Lower leg skin (tissue), 4 donors: ENCODE results near the gene VWC2L. TPM values are rescaled to one million over a fixed set of nuclear protein-coding genes. Genes with fewer than 3 reads are reported as not detected.

Source experiments
- DNase-seq, 2 donors: peaks; one replicate each; pipeline ENCODE4 v3.0.0-alpha.2; 2019; ENCODE audit warnings: low spot score in 2 of 2
- H3K4me3 ChIP-seq: fragments of 200-600 bp; sonication (generic); 2 replicates; pipeline ENCODE4 v1.5.1; 2017; ENCODE audit warnings: mild to moderate bottlenecking, low read depth; ENCODE audit not compliant: poor library complexity, severe bottlenecking
- POLR2A ChIP-seq, 2 donors: fragments of 450-650 bp; IDR thresholded peaks; one replicate each; pipeline ENCODE4 v1.6.1; 2016 to 2017; ENCODE audit warnings: antibody characterized with exemption in 2 of 2, mild to moderate bottlenecking in 1 of 2, moderate library complexity in 1 of 2
- WGBS, 2 donors: methylation state at CpG; one replicate each; pipeline ENCODE4 v1.1.5; 2018; 5-methylcytosine and 5-hydroxymethylcytosine counted together
- intact Hi-C: fragments of 100-400 bp; cut with DNase I; formaldehyde crosslinking; loops from one replicate; pipeline ENCODE4 v1.15.0; 2023; ENCODE audit warnings: low total_unique reads
- total RNA-seq, 4 donors: library from RNA; depleted of rRNA; stranded (reverse); fragments of >200 nt; gene quantifications; one replicate each; pipeline ENCODE4 v1.1.0, GENCODE V29; 2016
- TF ChIP-seq, protein P1 (sequence below), 3 donors: fragments of 450-650 bp; IDR thresholded peaks; one replicate each; pipeline ENCODE4 v1.5.1; 2016; ENCODE audit warnings: antibody characterized with exemption in 3 of 3, mild to moderate bottlenecking in 3 of 3, moderate library complexity in 2 of 3

The VWC2L gene
- total RNA-seq, 4 donors from 2014 or later, result not detected

- TF ChIP-seq, protein P1, sequence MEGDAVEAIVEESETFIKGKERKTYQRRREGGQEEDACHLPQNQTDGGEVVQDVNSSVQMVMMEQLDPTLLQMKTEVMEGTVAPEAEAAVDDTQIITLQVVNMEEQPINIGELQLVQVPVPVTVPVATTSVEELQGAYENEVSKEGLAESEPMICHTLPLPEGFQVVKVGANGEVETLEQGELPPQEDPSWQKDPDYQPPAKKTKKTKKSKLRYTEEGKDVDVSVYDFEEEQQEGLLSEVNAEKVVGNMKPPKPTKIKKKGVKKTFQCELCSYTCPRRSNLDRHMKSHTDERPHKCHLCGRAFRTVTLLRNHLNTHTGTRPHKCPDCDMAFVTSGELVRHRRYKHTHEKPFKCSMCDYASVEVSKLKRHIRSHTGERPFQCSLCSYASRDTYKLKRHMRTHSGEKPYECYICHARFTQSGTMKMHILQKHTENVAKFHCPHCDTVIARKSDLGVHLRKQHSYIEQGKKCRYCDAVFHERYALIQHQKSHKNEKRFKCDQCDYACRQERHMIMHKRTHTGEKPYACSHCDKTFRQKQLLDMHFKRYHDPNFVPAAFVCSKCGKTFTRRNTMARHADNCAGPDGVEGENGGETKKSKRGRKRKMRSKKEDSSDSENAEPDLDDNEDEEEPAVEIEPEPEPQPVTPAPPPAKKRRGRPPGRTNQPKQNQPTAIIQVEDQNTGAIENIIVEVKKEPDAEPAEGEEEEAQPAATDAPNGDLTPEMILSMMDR (IDR thresholded peaks at IDR 0.05), result no peak
- no peak for TF ChIP-seq POLR2A (IDR thresholded peaks at IDR 0.05)
- DNase-seq, result no peak
- intact Hi-C loops, result no loop called here
- H3K4me3 ChIP-seq, result no peak overlapping the region
- 24% methylated on average over 3 of the region's 3 CpGs for WGBS, 2 donors
These were observed 137.1 kb downstream of the VWC2L start for GRCh38 chr2:214547931-214548330.

GRCh38 chr2:214549946-214550345 lies 139.1 kb downstream of the VWC2L start:
- WGBS, 2 donors, result 73% methylated on average over 2 of the region's 2 CpGs
- intact Hi-C loops, result no loop called here
- no peak for DNase-seq
- TF ChIP-seq, protein P1 (IDR thresholded peaks at IDR 0.05), result no peak
- no peak for TF ChIP-seq POLR2A (IDR thresholded peaks at IDR 0.05)
- no peak overlapping the region for H3K4me3 ChIP-seq

DNA sequence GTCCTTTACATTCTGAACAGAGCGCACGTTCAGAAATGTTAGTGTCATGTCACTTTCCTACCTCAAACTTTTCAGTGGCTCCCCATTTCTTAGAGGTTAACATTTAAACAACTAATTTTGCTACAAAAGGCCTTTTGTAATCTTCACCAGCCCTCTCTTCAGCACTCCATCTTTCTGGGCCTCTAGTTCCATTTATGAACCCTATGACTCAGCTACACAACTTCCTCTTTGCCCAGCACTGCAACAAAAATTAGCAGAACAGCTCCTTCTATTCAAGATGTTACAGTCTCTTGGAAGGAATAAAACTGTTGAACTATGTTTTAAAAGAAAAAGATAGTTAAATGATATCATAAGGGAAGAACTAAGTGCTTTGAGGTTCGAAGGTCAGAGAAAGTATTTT lies 139.9 kb downstream of the VWC2L start:
- no peak for DNase-seq
- intact Hi-C loops, result no loop called here
- H3K4me3 ChIP-seq, result no peak overlapping the region
- WGBS, 2 donors, result 87 to 88% methylated on average over 3 of the region's 3 CpGs
- TF ChIP-seq, protein P1 (IDR thresholded peaks at IDR 0.05), result no peak
- no peak for TF ChIP-seq POLR2A (IDR thresholded peaks at IDR 0.05)

- intact Hi-C loops, result no loop called here
- no peak for DNase-seq
- no peak overlapping the region for H3K4me3 ChIP-seq
- 75 to 83% methylated on average over 3 of the region's 3 CpGs for WGBS, 2 donors
- TF ChIP-seq, protein P1 (IDR thresholded peaks at IDR 0.05), result no peak
- TF ChIP-seq POLR2A (IDR thresholded peaks at IDR 0.05), result no peak
These were observed 147.0 kb downstream of the VWC2L start for GRCh38 chr2:214557884-214558283.

DNA sequence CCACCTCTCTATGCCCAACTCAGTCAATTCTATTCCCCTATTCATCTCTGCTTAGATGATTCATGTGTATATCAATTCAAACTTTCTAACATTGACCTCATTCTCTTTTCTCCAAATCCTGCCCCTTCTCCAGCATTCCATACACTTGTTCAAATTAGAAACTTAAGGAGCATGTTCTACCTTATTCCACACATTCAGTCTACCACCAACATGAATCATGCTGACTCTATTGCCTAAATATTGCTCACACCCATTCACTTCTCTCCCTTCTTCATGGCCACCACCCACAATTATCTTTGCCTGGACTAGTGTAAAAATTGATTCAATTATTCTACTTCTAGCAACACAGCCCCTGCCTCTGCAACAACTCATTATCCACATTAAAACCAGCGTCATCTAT lies 147.5 kb downstream of the VWC2L start:
- intact Hi-C loops, result no loop called here
- DNase-seq, result no peak
- WGBS, 2 donors, result 86 to 93% methylated on average over 1 of the region's 1 CpG
- TF ChIP-seq, protein P1 (IDR thresholded peaks at IDR 0.05), result no peak
- no peak for TF ChIP-seq POLR2A (IDR thresholded peaks at IDR 0.05)
- no peak overlapping the region for H3K4me3 ChIP-seq

DNA sequence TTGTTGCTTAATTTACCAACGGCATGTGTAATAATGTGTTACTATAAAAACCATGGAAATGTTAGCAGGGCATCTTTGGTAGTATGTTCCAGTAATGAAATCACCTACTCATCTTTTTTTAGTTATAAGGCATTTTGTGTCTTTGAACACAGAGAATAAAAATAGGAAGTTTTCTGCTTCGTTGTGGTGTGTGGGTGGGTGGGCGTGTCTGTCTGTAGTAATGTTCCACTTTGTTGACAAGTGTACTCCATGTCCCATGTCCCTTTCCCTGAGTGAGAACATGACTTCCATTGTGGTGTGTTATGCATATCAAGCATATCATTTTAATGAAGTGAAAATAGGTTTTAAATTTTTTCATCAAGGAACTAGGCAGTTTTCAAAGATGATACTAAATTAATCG lies 149.3 kb downstream of the VWC2L start:
- TF ChIP-seq, protein P1 (IDR thresholded peaks at IDR 0.05), result no peak
- TF ChIP-seq POLR2A (IDR thresholded peaks at IDR 0.05), result no peak
- H3K4me3 ChIP-seq, result no peak overlapping the region
- 68 to 71% methylated on average over 4 of the region's 4 CpGs for WGBS, 2 donors

More for the DNA sequence above, 149.3 kb downstream of the VWC2L start:
- intact Hi-C loops, result no loop called here
- no peak for DNase-seq
